ENCODE results near the gene OR51A7.

DNA sequence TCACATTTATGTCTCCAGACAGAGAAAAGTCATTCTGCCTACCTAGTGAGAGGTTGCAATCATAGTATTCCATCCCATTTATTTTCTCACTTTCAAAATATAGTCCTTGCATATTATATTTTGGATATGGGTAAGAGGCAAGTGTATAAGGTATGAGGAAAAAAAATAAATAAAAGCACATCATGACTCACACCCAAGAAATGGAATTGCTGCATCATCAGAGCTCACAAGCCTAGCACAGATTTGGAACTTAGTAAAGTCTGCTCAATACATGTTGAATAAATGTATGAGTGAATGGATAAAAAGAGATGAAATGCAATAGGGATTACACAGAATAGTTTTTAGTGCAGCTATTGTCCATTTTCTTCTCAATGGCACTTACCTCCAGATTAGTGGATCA, 23.0 kb downstream of the OR51A7 start:
- TF ChIP-seq, protein P1, sequence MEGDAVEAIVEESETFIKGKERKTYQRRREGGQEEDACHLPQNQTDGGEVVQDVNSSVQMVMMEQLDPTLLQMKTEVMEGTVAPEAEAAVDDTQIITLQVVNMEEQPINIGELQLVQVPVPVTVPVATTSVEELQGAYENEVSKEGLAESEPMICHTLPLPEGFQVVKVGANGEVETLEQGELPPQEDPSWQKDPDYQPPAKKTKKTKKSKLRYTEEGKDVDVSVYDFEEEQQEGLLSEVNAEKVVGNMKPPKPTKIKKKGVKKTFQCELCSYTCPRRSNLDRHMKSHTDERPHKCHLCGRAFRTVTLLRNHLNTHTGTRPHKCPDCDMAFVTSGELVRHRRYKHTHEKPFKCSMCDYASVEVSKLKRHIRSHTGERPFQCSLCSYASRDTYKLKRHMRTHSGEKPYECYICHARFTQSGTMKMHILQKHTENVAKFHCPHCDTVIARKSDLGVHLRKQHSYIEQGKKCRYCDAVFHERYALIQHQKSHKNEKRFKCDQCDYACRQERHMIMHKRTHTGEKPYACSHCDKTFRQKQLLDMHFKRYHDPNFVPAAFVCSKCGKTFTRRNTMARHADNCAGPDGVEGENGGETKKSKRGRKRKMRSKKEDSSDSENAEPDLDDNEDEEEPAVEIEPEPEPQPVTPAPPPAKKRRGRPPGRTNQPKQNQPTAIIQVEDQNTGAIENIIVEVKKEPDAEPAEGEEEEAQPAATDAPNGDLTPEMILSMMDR (IDR thresholded peaks at IDR 0.05; ENCODE audit: low read length): no peak
- no peak for TF ChIP-seq EZH2 (optimal IDR thresholded peaks at IDR 0.05; ENCODE audit: low read depth, low read length)
